Muscle layer of colon (tissue), 2 donors: ENCODE measurements around the gene SLC27A2.

Experiments used
- H3K27ac ChIP-seq: one replicate; pipeline ENCODE4 v1.7.0; 2013; ENCODE audit warnings: low read depth, mild to moderate bottlenecking, low read length, moderate library complexity
- H3K27me3 ChIP-seq, 2 donors: one replicate each; pipeline ENCODE4 v1.7.0; 2013; ENCODE audit warnings: low read length in 2 of 2, mild to moderate bottlenecking in 2 of 2; ENCODE audit not compliant: insufficient read depth in 2 of 2, control insufficient read depth in 1 of 2
- H3K36me3 ChIP-seq: one replicate; pipeline ENCODE4 v1.7.0; 2013; ENCODE audit warnings: mild to moderate bottlenecking, low read length; ENCODE audit not compliant: insufficient read depth
- H3K4me1 ChIP-seq: one replicate; pipeline ENCODE4 v1.7.0; 2013; ENCODE audit warnings: mild to moderate bottlenecking, low read length; ENCODE audit not compliant: insufficient read depth
- H3K4me3 ChIP-seq, 2 donors: one replicate each; pipeline ENCODE4 v1.7.0; 2013; ENCODE audit warnings: low read length in 2 of 2, low read depth in 1 of 2, mild to moderate bottlenecking in 1 of 2, moderate library complexity in 1 of 2
- H3K9ac ChIP-seq: one replicate; pipeline ENCODE4 v1.7.0; 2013; ENCODE audit warnings: low read length
- H3K9me3 ChIP-seq: one replicate; pipeline ENCODE4 v1.7.0; 2013; ENCODE audit warnings: mild to moderate bottlenecking, low read length
- donor health status: abdominal sarcoma.
- donor health status: Adenocarcinoma of cecum.

Gene SLC27A2

DNA sequence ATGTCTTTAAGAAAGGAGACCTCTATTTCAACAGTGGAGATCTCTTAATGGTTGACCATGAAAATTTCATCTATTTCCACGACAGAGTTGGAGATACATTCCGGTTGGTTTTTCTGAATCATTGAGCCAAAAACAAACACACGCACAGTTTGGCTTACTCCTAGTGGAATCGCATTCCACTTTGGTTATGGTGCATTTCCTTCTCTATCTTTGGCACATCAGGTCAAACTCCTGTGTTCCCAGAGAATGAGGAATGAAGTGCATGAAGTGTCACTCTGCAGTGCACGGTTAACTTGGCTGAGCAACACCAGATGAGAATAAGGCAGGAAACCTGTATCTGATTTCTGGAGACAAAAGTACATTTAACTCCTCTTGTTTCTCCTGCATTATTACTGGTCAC is 45.1 kb downstream of the SLC27A2 start:
- Histone ChIP-seq H3K9ac (no peak overlapping the region), H3K27me3 (no peaks in the 10 kb centered on the region), H3K4me1 (no peaks in the 10 kb centered on the region), H3K27ac (no peak overlapping the region), H3K9me3 (no peaks in the 10 kb centered on the region), H3K4me3 (no peak overlapping the region), H3K36me3 (no peaks in the 10 kb centered on the region)

DNA sequence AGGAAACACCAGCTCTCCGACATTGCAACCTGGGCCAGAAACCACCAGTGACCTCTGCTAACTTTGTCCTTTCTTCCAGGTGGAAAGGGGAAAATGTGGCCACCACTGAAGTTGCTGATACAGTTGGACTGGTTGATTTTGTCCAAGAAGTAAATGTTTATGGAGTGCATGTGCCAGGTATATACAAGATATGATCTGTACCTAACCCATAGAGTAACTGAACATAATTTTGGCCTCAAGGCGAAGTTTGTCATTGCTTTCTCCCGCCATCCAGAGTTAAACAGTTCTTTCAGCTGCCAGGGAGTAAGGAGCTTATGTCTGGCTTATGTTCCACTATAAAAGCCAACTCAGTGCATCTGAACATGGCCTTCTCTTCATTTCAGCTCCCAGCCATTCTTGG is 46.9 kb downstream of the SLC27A2 start:
- H3K4me3 ChIP-seq, result no peak overlapping the region

DNA sequence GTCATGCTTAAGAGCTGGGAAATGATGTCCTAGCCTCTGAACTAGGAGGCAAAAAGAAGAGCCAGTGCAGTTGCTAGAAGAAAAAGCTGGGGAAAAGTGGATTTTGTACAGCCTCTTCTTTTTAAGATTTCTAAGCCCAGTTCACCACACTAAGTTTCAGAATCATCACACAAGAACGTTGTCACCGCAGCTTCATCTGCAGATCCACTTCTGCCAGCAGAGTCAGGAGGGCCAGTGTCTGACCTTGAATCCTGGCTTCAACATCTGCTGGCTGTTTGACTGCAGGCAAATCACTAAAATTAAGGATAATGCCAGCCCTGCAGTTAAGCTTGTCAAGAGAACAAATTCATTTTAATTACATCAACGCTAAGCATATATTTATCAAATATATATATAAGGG is 47.3 kb downstream of the SLC27A2 start:
- H3K36me3 ChIP-seq, result no peaks in the 10 kb centered on the region
- no peak overlapping the region for H3K27ac ChIP-seq
- H3K9ac ChIP-seq, result no peak overlapping the region
- no peak overlapping the region for H3K4me3 ChIP-seq
- no peaks in the 10 kb centered on the region for H3K4me1 ChIP-seq
- H3K27me3 ChIP-seq, result no peaks in the 10 kb centered on the region
- no peaks in the 10 kb centered on the region for H3K9me3 ChIP-seq

More for the DNA sequence above, 46.9 kb downstream of the SLC27A2 start:
- no peaks in the 10 kb centered on the region for H3K9me3 ChIP-seq
- H3K9ac ChIP-seq, result no peak overlapping the region
- H3K4me1 ChIP-seq, result no peaks in the 10 kb centered on the region
- no peaks in the 10 kb centered on the region for H3K27me3 ChIP-seq
- H3K27ac ChIP-seq, result no peak overlapping the region
- H3K36me3 ChIP-seq, result no peaks in the 10 kb centered on the region

DNA sequence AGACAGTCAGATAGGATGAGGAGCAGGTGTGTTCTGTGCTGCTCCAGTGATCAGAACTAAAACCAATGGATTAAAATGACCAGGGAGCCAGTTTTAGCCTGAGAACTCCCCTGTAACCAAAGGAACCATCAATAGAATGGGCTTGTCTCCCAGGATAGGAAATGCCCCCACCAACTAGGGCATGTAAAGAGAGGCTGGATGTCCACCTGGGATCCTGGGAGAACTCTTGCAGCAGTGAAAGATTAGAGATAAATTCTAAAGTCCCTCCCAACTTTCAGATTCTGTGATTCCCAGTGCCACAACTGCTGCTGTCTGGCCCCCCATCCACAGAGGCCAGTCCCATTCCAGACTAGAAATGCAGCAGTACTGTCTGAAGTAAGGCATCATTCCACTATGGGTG is 49.8 kb downstream of the SLC27A2 start:
- Histone ChIP-seq H3K27me3 (no peaks in the 10 kb centered on the region), H3K9ac (no peak overlapping the region), H3K9me3 (no peaks in the 10 kb centered on the region), H3K36me3 (no peaks in the 10 kb centered on the region), H3K27ac (no peak overlapping the region), H3K4me1 (no peaks in the 10 kb centered on the region), H3K4me3 (no peak overlapping the region)

DNA sequence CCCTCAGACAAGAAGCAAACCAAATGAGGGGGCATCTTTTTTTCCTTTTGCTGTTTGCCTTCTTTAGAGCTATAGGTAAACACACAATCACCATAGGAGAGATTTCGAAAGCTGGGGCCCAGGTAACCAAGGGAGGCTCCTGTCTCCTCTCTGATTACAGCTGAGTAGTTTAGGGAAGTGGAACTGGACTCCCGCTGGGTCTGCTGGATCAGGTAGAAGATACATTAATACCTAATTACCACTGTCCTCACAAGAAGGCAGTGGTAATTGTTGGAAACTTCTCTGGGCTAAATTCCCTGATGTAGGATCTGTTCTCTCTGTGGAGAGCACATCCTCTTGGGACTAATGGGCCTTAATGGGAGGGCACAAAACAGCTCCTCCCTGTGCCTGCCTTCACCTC is 50.8 kb downstream of the SLC27A2 start:
- Histone ChIP-seq H3K27ac (no peak overlapping the region), H3K36me3 (no peaks in the 10 kb centered on the region), H3K4me1 (no peaks in the 10 kb centered on the region), H3K9me3 (no peaks in the 10 kb centered on the region), H3K4me3 (no peak overlapping the region), H3K9ac (no peak overlapping the region), H3K27me3 (no peaks in the 10 kb centered on the region)

DNA sequence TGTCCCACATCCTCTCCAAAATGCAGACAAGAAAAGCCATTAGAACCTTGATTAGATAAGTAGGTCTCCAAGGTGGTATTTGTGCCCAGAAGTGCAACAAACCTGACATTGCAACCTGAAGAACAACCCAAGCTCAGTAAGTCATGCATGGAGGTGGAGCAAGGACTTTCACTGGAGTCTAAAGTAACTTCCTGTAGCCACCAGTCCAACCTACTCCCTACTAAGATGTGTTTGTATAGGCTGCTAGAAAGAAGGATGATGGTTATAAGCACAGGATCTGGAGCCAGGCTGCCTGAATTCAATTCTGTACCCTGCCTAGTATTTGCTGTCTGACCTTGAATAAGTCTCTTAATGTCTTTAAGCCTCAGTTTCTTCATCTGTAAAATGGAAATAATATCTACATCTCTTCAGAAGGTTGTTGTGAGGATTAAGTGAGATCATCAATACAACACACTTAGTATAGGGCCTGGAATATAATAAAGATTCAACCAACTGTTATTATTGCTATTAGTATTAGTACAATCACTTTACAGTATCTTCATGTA is 51.3 kb downstream of the SLC27A2 start:
- no peak overlapping the region for H3K9ac ChIP-seq
- no peak overlapping the region for H3K27ac ChIP-seq
- no peaks in the 10 kb centered on the region for H3K36me3 ChIP-seq
- no peaks in the 10 kb centered on the region for H3K27me3 ChIP-seq
- no peak overlapping the region for H3K4me3 ChIP-seq
- H3K4me1 ChIP-seq, result no peaks in the 10 kb centered on the region
- H3K9me3 ChIP-seq, result no peaks in the 10 kb centered on the region

DNA sequence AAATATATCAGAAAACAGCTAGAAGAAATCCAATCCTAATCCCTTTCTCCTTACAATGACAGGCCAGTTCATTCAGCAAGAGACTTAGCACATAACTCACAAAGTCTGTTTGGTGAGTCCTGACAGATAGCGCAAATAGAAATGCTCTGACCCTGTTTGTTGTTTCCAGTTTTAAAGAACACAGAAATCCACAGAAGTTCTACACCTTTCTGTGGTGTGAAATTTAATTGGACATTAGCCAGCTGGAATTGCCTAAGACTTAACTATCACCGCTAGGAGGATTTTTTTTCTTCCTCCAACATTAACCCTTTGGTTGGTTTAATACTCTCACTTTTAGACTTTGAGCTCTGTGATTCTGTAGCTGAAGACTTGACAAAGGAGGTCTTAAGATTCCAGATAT is 52.8 kb downstream of the SLC27A2 start:
- no peaks in the 10 kb centered on the region for H3K36me3 ChIP-seq
- no peak overlapping the region for H3K4me3 ChIP-seq

DNA sequence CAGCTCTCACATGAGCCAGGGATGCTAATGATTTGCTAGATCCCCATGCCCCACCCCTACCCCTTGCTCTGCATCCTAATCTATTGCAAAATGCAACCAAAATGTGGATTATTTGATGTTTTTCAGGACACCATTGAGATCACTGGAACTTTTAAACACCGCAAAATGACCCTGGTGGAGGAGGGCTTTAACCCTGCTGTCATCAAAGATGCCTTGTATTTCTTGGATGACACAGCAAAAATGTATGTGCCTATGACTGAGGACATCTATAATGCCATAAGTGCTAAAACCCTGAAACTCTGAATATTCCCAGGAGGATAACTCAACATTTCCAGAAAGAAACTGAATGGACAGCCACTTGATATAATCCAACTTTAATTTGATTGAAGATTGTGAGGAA is 53.8 kb downstream of the SLC27A2 start:
- Histone ChIP-seq H3K4me1 (no peaks in the 10 kb centered on the region), H3K4me3 (no peak overlapping the region)

More for the DNA sequence above, 52.8 kb downstream of the SLC27A2 start:
- no peak overlapping the region for H3K27ac ChIP-seq
- H3K27me3 ChIP-seq, result no peaks in the 10 kb centered on the region
- no peaks in the 10 kb centered on the region for H3K4me1 ChIP-seq
- H3K9me3 ChIP-seq, result no peaks in the 10 kb centered on the region
- no peak overlapping the region for H3K9ac ChIP-seq

DNA sequence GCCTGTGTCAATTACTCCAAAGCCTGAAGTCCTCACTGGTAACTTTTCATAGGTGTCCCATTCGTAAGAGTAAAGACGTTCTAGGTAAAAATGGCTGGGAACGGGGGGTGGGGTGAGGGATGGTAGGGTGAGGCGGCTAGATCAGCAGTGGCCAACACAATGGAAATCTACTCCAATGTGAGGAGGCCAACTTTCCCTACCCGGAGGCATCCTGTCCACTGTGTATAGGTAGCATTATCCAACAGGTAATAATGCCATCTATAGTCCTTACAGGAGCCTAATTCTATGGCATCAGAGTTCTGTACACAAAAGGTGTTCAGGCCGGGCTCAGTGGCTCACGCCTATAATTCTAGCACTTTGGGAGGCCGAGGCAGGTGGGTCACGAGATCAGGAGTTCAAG is 54.4 kb downstream of the SLC27A2 start:
- Histone ChIP-seq H3K9ac (no peak overlapping the region), H3K36me3 (no peaks in the 10 kb centered on the region), H3K27ac (no peak overlapping the region), H3K9me3 (no peaks in the 10 kb centered on the region), H3K4me3 (no peak overlapping the region), H3K4me1 (no peaks in the 10 kb centered on the region), H3K27me3 (no peaks in the 10 kb centered on the region)

More for the DNA sequence above, 53.8 kb downstream of the SLC27A2 start:
- Histone ChIP-seq H3K27ac (no peak overlapping the region), H3K9me3 (no peaks in the 10 kb centered on the region), H3K36me3 (no peaks in the 10 kb centered on the region), H3K9ac (no peak overlapping the region), H3K27me3 (no peaks in the 10 kb centered on the region)

DNA sequence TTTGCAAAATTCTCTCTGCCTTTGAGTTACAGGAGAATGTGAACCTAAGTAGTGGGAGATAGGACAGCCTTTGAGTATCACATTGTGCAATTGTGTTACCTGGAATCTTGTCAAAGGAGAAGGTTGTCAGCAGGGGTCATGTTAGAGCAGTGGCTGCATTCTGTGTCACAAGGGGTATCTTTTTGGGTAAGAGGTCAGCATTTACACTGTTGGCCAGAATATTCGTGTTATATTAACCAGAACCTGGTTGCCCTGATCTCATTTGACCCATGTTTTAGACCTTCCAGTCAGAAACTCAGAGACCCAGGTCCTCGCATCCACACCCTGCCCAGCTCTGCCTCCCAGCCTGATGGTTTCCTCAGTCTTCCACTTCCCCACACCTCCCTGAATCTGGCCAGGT is 56.3 kb downstream of the SLC27A2 start:
- no peaks in the 10 kb centered on the region for H3K9me3 ChIP-seq
- no peak overlapping the region for H3K4me3 ChIP-seq
- H3K27me3 ChIP-seq, result no peaks in the 10 kb centered on the region
- no peaks in the 10 kb centered on the region for H3K36me3 ChIP-seq
- H3K9ac ChIP-seq, result no peak overlapping the region
- no peaks in the 10 kb centered on the region for H3K4me1 ChIP-seq
- no peak overlapping the region for H3K27ac ChIP-seq

- Histone ChIP-seq H3K4me3 (no peak overlapping the region), H3K9ac (no peak overlapping the region), H3K4me1 (no peaks in the 10 kb centered on the region), H3K9me3 (no peaks in the 10 kb centered on the region), H3K27ac (no peak overlapping the region), H3K27me3 (no peaks in the 10 kb centered on the region), H3K36me3 (no peaks in the 10 kb centered on the region)
Measured at GRCh38 chr15:50241684-50242450, 59.9 kb downstream of the SLC27A2 start.

GRCh38 chr15:50244153-50244552 is 62.2 kb downstream of the SLC27A2 start:
- H3K27me3 ChIP-seq, result no peaks in the 10 kb centered on the region
- no peaks in the 10 kb centered on the region for H3K4me1 ChIP-seq
- H3K36me3 ChIP-seq, result no peaks in the 10 kb centered on the region
- H3K27ac ChIP-seq, result no peak overlapping the region
- H3K9ac ChIP-seq, result no peak overlapping the region
- H3K9me3 ChIP-seq, result no peaks in the 10 kb centered on the region
- H3K4me3 ChIP-seq, result no peak overlapping the region
